ENCODE measurements around the gene MAGEA9B. TPM values are rescaled to one million over a fixed set of nuclear protein-coding genes. Genes with fewer than 3 reads are reported as not detected.

MAGEA9B gene
- not detected in 2 replicates for total RNA-seq

GRCh38 chrX:149587359-149587758 is at the start of gene MAGEA9B:
TSS of gene MAGEA9B (minus strand) at chrX:149587459. CDS start at chrX:149583179, 4,280 bp downstream.

GRCh38 chrX:149631234-149632165 is 44.2 kb upstream of the MAGEA9B start, which contains the start of gene TMEM185A:
TSS of gene TMEM185A (minus strand) at chrX:149631792. CDS start at chrX:149631580, 212 bp downstream.

GRCh38 chrX:149595214-149595613 is 8.0 kb upstream of the MAGEA9B start, which contains the start of gene HSFX2:
TSS of gene HSFX2 (minus strand) at chrX:149595314. CDS start at chrX:149594700, 614 bp downstream.

GRCh38 chrX:149549701-149550100 is 37.6 kb downstream of the MAGEA9B start, which contains the start of gene HSFX3:
TSS of gene HSFX3 (minus strand) at chrX:149549924. CDS start at chrX:149549852, 72 bp downstream.

GRCh38 chrX:149540621-149541520 is 46.4 kb downstream of the MAGEA9B start, which contains the start of gene EOLA1:
TSS of gene EOLA1 (plus strand) at chrX:149541012. CDS start at chrX:149545631, 4,619 bp downstream.

Other genes with a start within 250 kb of the MAGEA9B start
- 64.3 and 65.6 TPM in 2 replicates for gene IDS, start 82.2 kb downstream of the MAGEA9B start, total RNA-seq
- gene EOLA1, start 46.4 kb downstream of the MAGEA9B start, total RNA-seq: 13.1 and 13.2 TPM in 2 replicates
- gene HSFX3, start 37.5 kb downstream of the MAGEA9B start, total RNA-seq: not detected in 2 replicates
- 0.22 TPM in 1 of 2 replicates, not detected in the other for gene HSFX2, start 7.9 kb upstream of the MAGEA9B start, total RNA-seq
- 16.3 and 18.7 TPM in 2 replicates for gene TMEM185A, start 44.3 kb upstream of the MAGEA9B start, total RNA-seq
- gene MAGEA11, start 124.6 kb upstream of the MAGEA9B start, total RNA-seq: not detected in 2 replicates
- 0.43 and 1.2 TPM in 2 replicates for gene HSFX1, start 186.6 kb upstream of the MAGEA9B start, total RNA-seq
- not detected in 2 replicates for gene MAGEA9, start 194.5 kb upstream of the MAGEA9B start, total RNA-seq

All from articular chondrocyte of knee joint (primary cell).